Left ventricle myocardium inferior (tissue), 1 donor: ENCODE results near the gene BTN3A1. TPM values are rescaled to one million over a fixed set of nuclear protein-coding genes. Genes with fewer than 3 reads are reported as not detected.
"Not testable (repeated sequence)": the region's sequence is repeated elsewhere in the genome, so short reads cannot be mapped to it uniquely, and the experiment has no call there.

Source experiments
- DNase-seq: peaks from one replicate; pipeline ENCODE4 v3.0.0-alpha.2; 2020
- H3K27ac ChIP-seq: fragments of 200-600 bp; replicated peaks from 2 replicates; pipeline ENCODE4 v1.8.0; 2021
- H3K27me3 ChIP-seq: fragments of 200-600 bp; 2 replicates; pipeline ENCODE4 v1.8.0; 2021; ENCODE audit warnings: low read depth
- H3K36me3 ChIP-seq: fragments of 200-600 bp; 2 replicates; pipeline ENCODE4 v1.8.0; 2021
- H3K4me1 ChIP-seq: fragments of 200-600 bp; 2 replicates; pipeline ENCODE4 v1.8.0; 2021
- H3K4me3 ChIP-seq: fragments of 200-600 bp; 2 replicates; pipeline ENCODE4 v1.8.0; 2021; ENCODE audit warnings: mild to moderate bottlenecking, moderate library complexity
- H3K9me3 ChIP-seq: fragments of 200-600 bp; replicated peaks from 2 replicates; pipeline ENCODE4 v1.8.0; 2021
- intact Hi-C: fragments of 100-400 bp; cut with micrococcal nuclease; formaldehyde crosslinking; loops from one replicate; pipeline ENCODE4 v1.11.0; 2022
- total RNA-seq: library from RNA; stranded (reverse); fragmentation: NEBNext Ultra II Directional; extraction: Animal tissue kit (Norgen Biotek cat#: 25700); gene quantifications from one replicate; pipeline ENCODE4 v1.2.1, GENCODE V29; 2021
- TF ChIP-seq, protein P1 (sequence below): fragments of 200-600 bp; IDR thresholded peaks from 2 replicates; pipeline ENCODE4 v1.8.0; 2021; ENCODE audit warnings: antibody characterized with exemption, mild to moderate bottlenecking, borderline replicate concordance
- donor health status: DM: no; HTN: yes; CAD: no; lungs with severe emphysema.

The BTN3A1 gene
- total RNA-seq, 1 donor from 2014 or later: 9.7 TPM

DNA sequence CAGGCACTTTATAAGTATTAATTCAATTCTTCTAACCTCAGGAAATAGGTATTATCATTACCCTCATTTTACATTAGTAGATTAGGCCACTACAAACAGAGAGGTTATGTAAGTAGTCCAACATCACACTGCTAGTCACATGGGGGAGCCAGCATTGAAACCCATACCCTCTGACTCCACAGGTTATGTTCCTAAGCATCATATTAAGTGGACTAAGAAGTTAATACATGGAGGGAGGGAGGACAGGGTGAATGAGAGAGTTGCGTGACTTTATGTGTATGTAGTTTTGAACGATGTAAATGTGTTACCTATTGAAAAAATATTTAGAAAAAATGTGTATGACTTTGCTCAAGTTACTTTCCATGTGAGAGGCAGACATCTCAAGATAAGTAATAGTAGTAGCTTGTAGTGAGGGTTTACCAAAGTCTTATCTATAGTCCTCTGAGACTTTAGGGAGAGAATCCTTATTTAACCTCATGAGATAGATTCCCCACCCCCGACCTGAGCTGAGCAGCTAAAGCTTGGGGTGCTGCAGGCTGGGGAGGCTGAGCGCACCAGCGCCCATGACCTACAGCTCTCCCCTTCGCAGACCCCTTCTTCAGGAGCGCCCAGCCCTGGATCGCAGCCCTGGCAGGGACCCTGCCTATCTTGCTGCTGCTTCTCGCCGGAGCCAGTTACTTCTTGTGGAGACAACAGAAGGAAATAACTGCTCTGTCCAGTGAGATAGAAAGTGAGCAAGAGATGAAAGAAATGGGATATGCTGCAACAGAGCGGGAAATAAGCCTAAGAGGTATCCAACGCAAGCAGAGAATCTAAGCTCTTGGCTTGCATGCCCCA is 29.5 kb upstream of the BTN3A1 start:
- no peak overlapping the region for H3K27ac ChIP-seq
- intact Hi-C loops: no loop called here
- peaks cover 35% of the 10 kb centered on the region for H3K36me3 ChIP-seq
- TF ChIP-seq, protein P1, sequence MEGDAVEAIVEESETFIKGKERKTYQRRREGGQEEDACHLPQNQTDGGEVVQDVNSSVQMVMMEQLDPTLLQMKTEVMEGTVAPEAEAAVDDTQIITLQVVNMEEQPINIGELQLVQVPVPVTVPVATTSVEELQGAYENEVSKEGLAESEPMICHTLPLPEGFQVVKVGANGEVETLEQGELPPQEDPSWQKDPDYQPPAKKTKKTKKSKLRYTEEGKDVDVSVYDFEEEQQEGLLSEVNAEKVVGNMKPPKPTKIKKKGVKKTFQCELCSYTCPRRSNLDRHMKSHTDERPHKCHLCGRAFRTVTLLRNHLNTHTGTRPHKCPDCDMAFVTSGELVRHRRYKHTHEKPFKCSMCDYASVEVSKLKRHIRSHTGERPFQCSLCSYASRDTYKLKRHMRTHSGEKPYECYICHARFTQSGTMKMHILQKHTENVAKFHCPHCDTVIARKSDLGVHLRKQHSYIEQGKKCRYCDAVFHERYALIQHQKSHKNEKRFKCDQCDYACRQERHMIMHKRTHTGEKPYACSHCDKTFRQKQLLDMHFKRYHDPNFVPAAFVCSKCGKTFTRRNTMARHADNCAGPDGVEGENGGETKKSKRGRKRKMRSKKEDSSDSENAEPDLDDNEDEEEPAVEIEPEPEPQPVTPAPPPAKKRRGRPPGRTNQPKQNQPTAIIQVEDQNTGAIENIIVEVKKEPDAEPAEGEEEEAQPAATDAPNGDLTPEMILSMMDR: no peak
- DNase-seq: no peak
- H3K27me3 ChIP-seq: no peaks in the 10 kb centered on the region
- H3K4me1 ChIP-seq: no peaks in the 10 kb centered on the region
- no peak overlapping the region for H3K4me3 ChIP-seq
- H3K9me3 ChIP-seq: no peaks in the 10 kb centered on the region

DNA sequence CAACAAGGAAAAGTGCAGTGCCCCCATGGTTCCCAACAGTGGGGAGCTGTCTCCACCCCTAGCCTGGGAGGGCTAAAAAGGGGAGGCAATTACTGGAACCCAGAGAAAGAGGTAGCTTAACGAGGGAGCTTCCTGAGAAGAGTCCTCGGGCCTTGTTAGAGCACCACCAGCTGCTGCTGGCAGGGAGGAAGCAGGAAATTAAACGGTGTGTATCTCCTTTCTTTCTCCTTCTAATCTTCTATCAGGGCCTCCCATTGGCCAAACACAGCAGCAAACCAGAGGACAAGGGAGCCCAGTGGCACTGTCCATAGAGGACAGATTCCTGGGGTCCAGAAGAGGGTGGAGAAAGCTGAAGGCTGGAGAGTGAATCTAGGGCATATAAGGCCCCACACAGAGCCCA is 26.8 kb upstream of the BTN3A1 start:
- TF ChIP-seq, protein P1: no peak
- intact Hi-C loops: no loop called here
- H3K36me3 ChIP-seq: peaks cover 25% of the 10 kb centered on the region

DNA sequence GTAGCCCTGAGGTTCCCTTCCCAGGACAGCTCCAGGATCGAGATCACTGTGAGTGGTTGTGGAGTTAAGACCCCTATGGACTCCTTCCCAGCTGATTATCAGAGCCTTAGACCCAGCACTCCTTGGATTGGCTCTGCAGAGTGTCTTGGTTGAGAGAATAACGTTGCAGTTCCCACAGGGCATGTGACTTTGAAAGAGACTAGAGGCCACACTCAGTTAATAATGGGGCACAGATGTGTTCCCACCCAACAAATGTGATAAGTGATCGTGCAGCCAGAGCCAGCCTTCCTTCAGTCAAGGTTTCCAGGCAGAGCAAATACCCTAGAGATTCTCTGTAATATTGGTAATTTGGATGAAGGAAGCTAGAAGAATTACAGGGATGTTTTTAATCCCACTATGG is 24.4 kb upstream of the BTN3A1 start:
- Histone ChIP-seq H3K27ac (no peak overlapping the region), H3K9me3 (no peaks in the 10 kb centered on the region), H3K4me3 (no peak overlapping the region), H3K27me3 (no peaks in the 10 kb centered on the region), H3K4me1 (peaks cover 2% of the 10 kb centered on the region), H3K36me3 (peaks cover 18% of the 10 kb centered on the region)
- TF ChIP-seq, protein P1: no peak
- DNase-seq: no peak
- intact Hi-C loops: no loop called here

More for the DNA sequence above, 26.8 kb upstream of the BTN3A1 start:
- Histone ChIP-seq H3K9me3 (no peaks in the 10 kb centered on the region), H3K4me3 (no peak overlapping the region), H3K27ac (no peak overlapping the region), H3K4me1 (no peaks in the 10 kb centered on the region), H3K27me3 (no peaks in the 10 kb centered on the region)
- no peak for DNase-seq

DNA sequence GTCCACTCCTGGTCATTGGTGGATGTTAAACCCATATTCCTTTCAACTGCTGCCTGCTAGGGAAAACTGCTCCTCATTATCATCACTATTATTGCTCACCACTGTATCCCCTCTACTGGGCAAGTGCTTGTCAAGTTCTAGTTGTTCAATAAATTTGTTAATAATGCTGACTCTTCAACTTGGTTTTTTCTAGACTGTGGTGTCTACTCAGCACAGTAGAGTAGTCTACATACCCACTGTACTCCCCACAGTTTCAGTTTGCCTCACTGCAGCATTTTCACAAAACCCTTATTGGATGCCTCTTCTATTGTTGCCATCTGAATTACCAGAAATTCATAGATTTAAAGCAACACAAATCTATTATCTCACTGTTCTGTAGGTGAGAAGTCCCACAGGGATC is 23.9 kb upstream of the BTN3A1 start:
- DNase-seq, H3K4me3 ChIP-seq, intact Hi-C loops, H3K9me3 ChIP-seq, H3K4me1 ChIP-seq, H3K27me3 ChIP-seq, H3K27ac ChIP-seq: not testable (repeated sequence)
- peaks cover 14% of the 10 kb centered on the region for H3K36me3 ChIP-seq

DNA sequence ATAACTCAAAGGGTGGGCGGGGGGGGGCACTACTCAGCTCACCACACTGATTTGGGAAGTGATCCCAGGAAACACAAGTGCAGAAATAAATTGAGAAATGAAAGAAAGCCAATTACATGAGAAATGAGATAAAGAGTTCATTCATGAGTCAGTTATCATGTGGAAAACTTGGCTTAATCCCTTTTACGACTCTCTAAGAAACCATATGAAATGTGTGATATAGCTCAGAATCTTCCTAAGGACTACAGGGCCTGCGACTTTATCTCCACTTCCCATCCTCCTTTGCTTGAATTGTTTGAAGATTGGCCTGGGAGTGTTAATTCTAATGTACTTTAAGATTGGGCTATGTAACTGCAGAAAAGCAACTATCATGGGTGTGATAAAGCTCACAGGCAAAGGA is 22.8 kb upstream of the BTN3A1 start:
- Histone ChIP-seq H3K27ac (no peak overlapping the region), H3K9me3 (no peaks in the 10 kb centered on the region), H3K4me3 (no peak overlapping the region), H3K27me3 (no peaks in the 10 kb centered on the region), H3K4me1 (peaks cover 12% of the 10 kb centered on the region), H3K36me3 (peaks cover 5% of the 10 kb centered on the region)
- no peak for DNase-seq
- TF ChIP-seq, protein P1: no peak
- intact Hi-C loops: no loop called here

DNA sequence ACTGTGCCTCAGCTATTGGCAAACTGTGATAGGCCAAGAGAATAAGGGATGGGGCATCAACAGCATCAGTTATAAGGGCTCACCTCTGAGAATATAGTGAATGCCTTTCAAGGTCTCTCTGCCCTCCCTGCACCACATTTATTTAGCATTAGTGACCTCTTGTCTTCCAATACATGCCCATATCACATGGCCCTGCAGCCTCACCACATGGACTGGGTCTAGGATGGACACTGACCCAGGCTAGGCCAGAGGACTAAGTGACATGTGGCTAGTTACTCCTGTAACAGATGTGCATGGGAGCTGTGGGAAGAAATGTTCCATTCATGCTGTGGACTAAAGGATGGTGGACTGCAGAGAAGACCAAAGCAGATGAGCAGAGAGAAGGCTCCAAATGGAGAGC is 22.3 kb upstream of the BTN3A1 start:
- Histone ChIP-seq H3K4me3 (no peak overlapping the region), H3K9me3 (no peaks in the 10 kb centered on the region), H3K36me3 (peaks cover under 1% of the 10 kb centered on the region), H3K4me1 (peaks cover 12% of the 10 kb centered on the region), H3K27me3 (no peaks in the 10 kb centered on the region), H3K27ac (no peak overlapping the region)
- TF ChIP-seq, protein P1: no peak
- no peak for DNase-seq
- intact Hi-C loops: no loop called here
